HG02798 (cell line): ENCODE results near the gene HSPB9.

Experiments
- ATAC-seq: cut with Tn5 transposase; IDR thresholded peaks from one replicate; pipeline ENCODE4 v1.9.1; 2021; ENCODE audit warnings: mild to moderate bottlenecking; ENCODE audit not compliant: unreplicated experiment, poor library complexity

Gene HSPB9, protein sequence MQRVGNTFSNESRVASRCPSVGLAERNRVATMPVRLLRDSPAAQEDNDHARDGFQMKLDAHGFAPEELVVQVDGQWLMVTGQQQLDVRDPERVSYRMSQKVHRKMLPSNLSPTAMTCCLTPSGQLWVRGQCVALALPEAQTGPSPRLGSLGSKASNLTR

DNA sequence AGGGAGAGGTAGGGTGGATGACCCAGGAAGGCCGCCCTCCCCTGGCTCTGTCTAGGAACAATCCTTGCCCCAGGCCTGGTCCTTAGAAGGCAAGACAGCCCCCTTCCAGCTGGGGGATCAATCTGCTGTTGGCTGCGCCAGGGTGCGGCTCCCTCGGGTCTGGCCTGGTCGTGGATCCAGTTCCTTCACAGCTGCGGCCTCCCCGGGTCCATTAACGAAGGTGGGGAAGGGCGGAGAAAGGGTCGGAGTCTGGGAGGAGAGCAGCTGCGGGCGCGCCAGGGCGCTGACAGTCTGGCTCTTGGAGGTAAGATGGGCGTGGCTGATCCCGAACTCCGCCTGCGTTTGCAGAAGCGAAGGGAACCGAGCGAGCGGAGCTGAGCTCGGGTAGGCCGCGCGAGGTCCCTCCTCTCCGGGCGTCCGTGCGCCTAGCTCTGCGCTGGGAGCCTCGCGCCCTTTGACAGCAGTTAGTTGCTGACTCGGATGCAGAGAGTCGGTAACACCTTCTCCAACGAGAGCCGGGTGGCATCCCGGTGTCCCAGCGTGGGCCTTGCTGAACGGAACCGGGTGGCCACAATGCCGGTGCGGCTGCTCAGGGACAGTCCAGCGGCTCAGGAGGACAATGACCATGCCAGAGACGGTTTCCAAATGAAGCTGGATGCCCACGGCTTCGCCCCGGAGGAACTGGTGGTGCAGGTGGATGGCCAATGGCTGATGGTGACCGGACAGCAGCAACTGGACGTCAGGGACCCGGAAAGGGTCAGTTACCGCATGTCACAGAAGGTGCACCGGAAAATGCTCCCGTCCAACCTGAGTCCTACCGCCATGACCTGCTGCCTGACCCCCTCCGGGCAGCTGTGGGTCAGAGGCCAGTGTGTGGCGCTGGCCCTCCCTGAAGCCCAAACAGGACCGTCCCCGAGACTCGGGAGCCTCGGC, at the start of gene HSPB9:
TSS of gene HSPB9 (plus strand) at position 434 of the 933 bp plus-strand sequence. CDS start at position 481, 47 bp downstream.
- no peak for ATAC-seq

DNA sequence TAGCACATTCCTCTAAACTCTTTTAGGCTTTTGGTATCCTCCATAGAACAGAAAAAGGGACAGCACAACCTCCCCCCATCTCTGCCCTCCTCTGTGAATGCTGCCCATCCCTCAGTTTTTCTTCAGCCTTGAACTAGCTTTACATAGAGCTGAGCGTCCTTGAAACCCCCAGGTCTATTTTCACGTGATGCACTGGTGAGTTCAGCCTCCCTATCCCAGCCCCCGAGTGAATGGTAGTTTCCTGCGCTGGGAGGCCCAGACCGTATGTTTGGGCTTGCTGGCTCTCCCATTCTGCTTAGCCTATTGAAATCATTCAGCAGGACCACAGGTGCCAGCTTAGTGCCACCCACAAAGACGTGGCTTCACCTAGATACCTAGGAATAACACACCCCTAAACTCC, 46.8 kb upstream of the HSPB9 start:
- ATAC-seq = no peak

DNA sequence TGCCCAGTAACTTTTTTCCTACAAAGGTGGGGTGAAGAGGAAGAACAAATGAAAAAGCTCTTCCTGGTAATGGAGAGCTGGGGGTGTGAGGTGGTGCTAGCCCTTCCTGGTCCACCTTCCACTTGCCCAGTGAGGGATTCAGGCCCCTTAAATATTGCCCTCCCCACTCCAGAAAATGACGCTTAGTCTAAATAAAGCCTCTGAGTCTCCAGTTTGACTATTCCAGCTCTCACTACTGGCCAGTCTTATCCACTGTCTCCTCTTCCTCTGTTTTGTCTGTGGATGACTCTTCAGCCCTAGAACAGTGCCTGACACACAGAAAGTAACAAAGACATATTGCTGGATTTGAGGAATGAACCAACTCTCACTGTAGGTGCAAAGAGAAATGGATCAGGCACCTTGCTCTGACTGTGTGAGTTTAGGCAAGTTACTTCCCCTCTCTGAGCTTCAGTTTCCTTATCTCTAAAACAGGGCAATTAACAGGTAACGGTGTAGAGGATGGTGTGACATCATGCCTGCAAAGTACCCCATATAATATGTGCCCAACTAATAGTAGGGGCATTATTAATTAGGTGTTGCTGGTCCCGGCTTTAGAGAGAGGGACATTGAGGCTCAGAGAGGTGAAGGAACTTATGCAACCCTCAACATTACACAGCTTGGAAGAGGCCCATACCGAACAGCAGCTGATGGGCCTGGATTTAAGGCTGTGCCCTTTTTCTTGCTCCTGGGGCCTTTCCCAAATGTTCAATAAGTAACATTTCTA, 45.6 kb upstream of the HSPB9 start:
- no peak for ATAC-seq

DNA sequence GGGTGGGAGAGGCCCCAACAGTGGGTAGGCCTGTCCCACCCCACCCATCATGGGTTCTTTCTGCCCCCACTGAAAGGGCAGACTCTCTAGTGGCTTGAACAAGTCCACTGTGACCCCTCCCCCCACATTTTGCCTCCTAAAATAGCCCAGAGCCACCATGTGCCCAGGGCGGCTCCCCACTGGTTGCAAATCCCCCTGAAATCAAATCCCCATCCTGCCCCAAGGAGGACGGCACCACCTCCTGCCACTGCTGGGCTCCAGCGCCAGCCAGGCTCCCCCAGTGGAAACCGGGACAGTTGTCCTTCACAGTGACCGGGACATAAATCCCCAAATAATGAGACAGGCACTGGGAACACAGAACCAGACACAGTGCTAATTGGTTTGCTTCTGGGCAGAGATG, 44.8 kb upstream of the HSPB9 start:
- ATAC-seq = no peak

DNA sequence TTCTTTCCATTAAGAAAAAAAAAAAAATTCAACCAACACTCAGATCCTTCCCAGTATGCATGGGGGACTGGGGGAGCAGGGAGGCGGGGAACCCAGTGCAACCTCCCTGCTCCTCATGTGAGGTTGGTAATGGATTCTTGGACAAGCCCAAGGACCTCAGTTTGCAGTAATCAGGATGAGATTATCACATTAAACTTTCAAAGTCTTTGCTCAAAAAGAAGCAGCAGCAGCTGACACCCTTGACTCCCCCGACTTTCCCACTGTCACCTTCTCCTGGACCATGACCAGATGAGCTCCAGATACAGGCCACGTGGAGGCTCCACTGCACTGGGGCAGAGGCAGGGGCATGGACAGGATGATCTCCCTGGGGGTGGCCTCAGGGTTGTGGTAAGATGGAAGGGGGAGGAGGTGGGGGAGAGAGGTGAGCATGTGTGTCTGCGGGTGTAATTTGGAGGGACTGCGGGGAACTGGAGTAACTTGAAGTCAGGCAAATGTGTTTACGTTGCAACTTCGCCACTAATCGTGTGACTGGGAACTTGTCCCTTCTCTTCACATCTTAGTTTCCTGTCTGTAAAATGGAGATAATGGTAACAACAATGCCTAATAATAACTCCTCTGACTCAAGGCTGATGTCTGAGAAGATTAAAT, 44.1 kb upstream of the HSPB9 start:
- ATAC-seq = no peak

DNA sequence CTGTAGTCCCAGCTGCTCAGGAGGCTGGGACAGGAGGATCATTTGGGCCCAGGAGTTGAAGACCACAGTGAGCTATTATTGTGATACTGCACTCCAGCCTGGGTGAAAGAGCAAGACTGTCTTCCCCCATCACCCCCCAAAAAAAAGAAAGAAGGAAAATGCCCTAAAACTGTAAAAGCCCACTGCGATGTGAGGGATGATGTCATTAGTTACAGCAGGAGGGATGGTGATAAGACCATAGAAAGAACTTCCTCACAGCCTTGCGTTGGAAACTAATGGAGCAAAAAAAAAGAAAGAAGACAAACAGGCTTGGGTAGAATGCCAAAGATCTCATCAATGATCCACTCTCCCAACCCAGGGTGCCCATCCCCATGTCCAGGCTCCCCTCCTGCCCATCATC, 43.1 kb upstream of the HSPB9 start:
- ATAC-seq = no peak

DNA sequence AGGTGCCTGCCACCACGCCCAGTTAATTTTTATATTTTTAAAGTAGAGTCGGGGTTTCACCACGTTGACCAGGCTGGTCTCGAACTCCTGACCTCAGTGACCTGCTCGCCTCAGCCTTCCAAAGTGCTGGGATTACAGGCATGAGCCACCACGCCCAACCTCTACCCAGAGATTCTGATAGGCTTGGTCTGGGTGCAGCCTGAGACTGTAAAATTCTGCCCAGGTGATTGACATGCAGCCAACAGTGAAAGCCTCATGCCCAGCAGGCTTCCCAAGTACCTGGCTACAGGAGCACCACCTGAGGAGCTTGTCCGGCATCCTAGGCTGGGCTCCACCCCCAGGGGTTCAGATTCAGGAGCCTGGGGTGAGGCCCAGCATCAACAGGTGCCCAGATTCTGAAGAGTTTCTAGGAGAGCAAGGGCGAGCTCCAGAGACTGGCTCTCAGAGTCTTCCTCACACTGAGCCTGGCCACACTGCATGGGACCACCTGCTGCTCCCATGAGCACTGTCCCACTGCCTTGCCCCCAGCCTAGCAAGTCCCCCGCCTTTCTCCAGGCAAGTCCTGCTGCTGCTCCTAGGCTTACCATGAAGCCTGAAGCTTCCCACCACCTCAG, 41.0 kb upstream of the HSPB9 start:
- ATAC-seq = no peak

DNA sequence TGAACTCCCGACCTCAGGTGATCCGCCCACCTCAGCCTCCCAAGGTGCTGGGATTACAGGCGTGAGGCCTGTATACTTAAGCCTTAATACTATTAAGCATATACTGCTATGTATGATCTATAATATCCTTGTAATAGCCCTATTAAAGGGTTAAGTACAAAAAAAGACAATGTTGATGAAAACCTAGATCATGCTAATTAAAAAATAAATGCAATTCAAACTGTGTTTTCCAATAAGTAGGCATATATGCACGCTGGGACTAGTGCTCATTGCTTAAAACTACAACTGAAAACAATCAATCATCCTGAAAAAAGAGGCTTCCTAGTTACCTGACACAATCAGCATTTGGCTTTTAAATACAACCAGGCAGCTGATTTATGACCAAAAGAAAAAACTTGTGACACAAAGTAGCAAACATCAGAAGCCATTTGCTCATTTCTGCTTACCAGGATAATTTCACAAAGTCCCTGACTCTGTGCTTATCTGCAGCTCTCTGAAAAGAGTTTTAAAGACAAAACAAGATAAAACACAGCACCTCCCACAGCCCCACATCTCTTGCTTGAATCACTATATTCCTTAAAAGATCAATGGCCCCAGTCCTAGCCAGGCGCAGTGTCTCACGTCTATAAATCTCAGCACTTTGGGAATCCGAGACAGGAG, 35.4 kb upstream of the HSPB9 start:
- ATAC-seq = no peak

DNA sequence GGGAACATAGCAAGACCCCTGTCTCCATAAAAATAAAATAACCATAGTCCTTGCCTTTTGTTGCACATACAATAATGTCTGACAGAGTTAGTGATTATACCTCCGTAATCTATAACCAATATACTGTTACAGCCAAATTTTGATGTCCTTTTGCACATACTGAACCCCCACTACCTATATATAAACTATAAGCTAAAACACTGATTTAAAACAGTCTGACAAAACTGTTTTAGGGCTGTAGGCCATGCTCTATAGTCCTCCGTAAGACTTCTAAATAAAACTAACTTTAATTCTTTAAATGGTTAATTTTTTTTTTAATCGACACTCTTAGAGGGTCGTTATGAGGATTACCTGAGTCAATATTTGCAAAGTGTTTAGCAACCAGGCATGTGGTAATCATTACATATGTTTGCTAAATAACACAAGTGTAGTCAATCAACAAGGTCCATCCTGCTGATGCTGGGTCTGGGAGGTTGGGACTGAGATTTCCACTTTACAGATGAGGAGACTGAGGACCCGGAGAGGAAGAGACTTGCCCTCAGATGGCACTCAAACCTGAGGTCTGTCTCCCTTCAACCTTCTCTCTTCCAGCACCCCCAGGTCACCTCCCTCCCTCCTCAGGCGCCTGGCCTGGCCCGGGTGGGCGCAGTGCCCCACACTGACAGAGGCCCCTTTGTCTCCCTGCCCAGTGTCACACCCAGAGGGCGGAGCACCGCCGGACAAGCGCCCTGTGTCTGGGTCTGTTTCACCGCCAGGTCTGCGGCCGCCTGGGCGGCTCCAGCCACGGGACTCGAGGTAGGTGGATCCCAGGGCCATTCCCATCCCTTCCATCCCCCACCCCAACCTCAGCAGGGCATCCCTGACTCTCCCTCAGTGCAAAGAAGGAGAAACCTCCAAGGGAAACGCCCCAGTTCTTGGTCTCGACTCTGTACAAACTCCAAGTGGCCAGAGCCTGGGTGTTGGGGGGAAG, 34.6 kb upstream of the HSPB9 start:
- ATAC-seq = no peak

DNA sequence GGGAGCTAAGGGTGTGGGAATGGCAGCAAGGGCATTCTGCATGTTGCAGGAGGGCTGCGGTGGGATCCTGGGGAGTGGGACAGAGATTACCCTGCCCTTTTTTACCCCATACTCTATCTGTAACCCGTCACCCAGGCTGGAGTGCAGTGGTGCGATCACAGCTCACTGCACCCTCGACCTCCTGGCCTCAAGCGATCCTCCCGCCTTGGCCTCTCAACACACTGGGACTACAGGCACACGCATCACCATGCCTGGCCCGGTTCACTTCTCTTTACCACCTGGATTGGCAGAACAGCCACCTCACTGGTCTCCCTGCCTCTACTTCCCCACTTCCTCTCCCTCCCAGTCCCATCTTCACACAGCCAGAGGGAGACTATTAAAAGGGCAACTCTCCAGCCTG, 33.9 kb upstream of the HSPB9 start:
- ATAC-seq = no peak

DNA sequence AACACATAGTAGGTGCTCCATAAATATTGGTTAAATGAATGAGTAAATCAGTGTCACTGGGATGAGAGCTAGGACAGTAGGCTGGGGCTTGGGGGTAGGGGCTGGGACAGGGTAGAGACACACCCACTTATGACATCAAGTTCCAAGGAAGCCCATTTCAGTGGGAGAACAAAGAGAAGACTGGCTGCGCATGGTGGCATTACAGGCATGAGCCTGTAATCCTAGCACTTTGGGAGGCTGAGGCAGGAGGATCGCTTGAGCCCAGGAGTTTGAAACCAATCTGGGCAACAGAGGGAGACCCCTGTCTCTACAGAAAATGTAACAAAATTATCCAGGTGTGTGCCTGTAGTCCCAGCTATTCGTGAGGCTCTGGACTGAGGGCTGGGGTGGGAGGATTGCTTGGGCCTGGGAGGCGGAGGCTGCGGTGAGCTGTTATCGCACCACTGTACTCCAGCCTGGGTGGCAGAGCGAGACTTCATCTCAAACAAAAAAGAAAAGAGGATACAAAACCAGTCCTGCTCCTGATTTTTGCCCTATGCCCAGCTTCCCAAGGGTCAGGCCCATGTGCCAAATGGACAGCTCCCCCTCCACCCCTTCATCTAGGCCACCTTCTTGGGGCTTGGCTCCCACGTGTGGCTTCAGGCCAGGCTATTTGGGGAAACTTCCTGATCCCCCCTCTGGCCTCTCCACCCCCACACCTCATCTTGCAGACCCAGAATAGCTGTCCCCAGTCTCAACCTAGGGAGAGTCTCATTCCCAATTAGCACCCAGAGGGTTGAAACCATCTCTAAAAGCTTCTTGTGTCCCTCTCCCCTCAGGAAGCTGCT, 31.4 kb upstream of the HSPB9 start:
- no peak for ATAC-seq

DNA sequence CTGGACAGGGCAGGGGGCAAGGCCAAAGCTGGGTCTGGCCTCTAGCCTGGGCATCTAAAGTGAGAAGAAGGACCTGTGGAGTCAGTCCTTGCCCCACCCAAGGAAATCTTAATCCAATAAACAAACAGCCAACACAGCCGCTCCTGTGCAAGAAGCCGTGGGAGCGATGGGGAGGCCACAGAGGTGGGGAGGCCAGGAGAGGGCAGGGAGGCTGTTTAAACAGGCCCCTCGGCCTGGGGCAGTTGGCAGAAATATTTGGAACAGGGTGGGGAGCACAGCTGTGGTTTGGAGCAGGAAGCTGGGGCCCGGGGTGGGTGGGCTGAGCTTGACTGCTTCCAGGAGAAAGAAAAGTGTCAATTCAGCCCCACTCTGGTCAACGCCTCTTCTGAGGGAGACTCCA, 29.7 kb upstream of the HSPB9 start:
- ATAC-seq = no peak

DNA sequence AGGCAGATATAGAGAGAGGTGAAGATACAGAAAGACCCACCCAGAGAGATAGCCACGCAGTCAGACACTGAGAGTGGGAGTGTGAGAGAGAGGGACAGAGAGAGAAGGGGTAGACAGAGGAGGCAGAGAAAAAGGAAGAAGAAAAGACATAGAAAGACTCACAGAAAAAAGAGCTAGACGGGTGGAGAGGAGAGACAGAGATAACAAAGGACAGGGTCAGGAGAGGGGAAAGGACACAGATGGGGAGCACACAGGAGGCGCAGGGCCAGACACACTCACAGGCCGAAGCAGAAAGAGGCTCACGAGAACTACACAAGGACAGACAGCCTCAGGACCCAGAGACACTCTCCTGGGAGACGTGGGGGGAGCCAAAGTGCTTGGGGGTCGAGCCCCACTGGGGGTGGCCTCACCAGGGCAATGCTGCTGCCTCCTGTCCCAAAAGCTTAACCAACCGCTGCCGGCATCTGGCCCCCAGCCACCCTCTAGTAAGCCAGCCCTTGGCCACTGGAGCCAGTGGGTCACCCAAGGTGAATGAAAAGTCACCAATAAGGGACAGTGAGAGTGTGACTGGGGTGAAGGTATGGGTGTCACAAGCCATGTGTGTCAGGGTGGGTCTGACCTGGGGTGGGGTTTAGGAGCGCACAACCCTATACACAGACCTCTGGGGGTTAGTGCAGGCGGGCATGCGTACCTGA, 28.1 kb upstream of the HSPB9 start:
- ATAC-seq = no peak

DNA sequence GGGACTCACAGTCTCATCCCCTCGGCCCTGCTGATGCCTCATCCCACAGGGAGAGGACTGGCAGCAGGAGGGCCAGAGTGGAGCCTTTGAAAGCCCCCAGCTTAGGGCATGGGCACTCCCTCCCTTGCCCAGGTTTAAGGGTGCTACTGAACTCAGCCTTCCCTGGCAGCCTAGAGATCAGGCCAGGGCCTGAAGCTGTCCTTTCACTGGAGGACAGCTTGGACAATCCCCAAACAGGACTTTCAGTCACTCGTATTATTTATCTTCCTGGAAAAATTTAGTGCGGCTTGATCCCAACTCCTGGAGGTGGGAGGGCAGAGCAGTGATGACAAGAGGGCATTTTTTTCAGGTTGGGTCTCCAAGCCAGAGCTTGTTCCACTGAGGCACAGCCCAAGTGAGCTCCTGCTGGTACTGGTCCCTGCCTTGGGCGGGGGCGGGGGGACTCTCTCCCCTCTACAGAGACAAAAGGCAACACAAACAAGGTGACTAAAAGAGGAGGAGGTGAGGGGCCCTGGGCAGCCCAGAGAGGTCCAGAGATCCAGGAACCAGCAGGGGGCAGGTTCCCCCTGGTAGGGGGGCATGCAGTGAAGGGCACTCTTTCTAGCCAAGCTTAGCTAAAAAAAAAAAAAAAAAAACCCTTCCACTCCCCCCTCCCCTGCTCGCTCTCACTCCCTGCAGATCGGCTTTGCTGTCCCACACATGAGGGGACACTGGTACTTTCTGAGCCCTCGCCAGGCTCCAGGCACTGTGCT, 26.1 kb upstream of the HSPB9 start:
- no peak for ATAC-seq

DNA sequence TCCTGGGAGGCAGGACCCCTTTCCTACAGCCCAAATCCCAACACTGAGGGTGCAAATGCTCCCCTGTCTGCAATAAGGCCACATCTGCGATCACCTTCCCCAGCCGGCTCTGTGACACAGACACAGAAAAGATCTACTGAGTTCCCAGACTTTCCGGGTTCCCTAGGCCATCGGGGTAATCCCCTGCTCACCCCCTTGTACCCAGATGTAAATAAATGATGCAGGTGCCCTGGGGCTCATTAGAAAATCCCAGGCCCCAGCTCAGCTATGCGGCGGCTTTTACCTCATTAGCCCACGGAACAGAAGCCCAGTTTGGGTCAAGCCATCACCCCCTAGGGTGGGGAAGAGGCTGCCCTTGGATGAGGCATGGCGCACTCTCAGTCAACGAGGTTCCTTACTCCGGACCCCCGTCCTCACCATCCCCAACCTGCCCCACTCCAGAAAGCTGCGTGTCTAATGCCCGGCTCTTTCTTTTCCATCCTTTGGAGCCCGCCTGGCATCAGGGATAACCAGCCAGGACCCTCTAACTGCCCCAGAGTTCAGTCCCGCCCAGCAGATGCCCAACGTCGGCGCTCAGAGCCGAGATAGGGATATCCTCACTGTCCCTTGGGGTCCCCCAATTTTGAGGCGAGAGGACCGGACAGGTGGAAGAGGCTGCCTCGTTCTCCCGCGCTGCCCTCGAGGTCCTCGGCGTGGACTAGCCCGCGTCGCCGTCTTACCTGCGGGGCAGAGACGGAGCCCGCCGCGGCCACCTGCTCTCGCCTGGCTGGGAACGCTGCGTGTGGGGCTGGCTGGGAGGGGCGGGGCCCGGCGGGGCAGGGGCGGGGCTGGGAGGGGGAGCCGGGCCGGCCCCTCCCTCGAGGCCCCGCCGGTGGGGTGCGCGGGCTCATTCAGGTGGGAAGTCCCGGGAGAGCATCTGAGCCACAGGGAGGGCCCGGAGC, 24.6 kb upstream of the HSPB9 start, which contains the start of gene ZNF385C:
TSS of gene ZNF385C (minus strand) at position 783 of the 941 bp plus-strand sequence. CDS start 35,417 bp downstream, outside the sequence.
- no peak for ATAC-seq
